NCI-H2107 (cell line): ENCODE measurements around the gene TBX18.

Source experiments
- DNase-seq: peaks from one replicate; lab custom pipeline; 2025; lab: John Stamatoyannopoulos, UW

The TBX18 gene

GRCh38 chr6:84748376-84748775, 16.0 kb downstream of the TBX18 start:
- DNase-seq = no peak

GRCh38 chr6:84743616-84744015, 20.8 kb downstream of the TBX18 start:
- no peak for DNase-seq

- no peak for DNase-seq
These were observed 24.0 kb downstream of the TBX18 start for GRCh38 chr6:84740385-84740784.

- DNase-seq = no peak
These were observed 24.6 kb downstream of the TBX18 start for GRCh38 chr6:84739866-84740208.

- DNase-seq = no peak
These were observed 25.2 kb downstream of the TBX18 start for GRCh38 chr6:84738996-84739865.

- no peak for DNase-seq
These were observed 30.5 kb downstream of the TBX18 start for GRCh38 chr6:84733889-84734288.

GRCh38 chr6:84731901-84732300, 32.5 kb downstream of the TBX18 start:
- DNase-seq = no peak

DNA sequence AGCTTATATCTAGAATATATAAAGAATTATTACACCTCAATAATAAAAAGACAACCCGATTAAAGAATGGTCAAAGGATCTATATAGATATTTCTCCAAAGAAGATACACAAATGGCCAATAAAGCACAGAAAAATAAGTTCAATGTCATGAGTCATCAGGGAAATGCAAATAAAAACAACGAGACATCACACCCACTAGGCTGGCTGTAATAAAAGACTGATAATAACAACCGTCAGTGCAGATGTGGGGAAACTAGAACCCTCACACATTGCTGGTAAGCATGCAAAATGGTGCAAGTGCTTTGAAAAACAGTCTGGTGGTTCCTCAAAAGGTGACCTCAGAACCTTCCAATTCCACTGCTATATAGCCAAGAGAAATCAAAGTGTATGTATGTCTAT, 33.0 kb downstream of the TBX18 start:
- DNase-seq = no peak

- no peak for DNase-seq
These were observed 35.8 kb downstream of the TBX18 start for GRCh38 chr6:84728602-84729001.

GRCh38 chr6:84719152-84719551, 45.2 kb downstream of the TBX18 start:
- no peak for DNase-seq

DNA sequence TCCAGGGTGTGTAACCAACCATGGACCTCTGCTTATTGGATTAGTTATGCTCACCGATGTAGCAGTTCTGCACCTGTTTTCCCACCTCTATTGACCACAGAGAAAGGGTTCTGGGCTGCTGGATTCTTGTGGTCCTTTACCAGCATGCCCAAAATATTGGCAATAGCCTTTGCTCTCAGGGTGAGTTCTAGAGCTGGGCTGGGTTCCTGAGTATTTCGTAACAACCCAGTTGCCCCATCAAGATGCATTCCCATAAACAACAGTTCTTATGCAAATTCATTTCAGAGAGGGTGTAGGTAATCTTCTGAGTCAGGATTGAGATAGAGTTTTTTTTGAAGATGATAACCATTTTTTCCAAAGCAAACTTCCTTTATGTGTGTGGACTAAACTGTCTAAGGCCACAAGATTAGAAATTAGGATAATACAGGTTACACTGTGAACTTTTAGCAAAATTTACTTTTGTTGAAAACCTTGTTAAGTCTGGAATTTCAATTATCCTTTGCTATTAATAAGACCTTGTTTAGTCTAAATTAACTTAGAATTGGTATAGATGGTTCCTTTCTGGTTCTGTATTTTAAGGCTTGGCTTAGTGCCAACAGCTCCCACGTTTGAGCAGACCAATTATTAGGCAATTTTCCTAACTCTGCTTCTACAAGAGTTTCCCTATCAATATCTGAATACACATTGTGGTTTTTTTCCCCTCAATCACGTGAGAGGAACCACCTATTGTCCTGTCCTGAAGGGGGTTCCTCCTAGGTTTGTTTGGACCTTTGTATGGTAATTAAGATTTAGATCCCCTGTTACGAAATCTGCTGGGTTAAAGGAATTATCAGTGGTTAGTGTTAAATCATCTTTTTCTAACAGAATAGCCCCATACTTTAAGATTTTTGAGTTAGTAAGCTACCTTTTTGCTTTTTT, 46.1 kb downstream of the TBX18 start:
- no peak for DNase-seq

DNA sequence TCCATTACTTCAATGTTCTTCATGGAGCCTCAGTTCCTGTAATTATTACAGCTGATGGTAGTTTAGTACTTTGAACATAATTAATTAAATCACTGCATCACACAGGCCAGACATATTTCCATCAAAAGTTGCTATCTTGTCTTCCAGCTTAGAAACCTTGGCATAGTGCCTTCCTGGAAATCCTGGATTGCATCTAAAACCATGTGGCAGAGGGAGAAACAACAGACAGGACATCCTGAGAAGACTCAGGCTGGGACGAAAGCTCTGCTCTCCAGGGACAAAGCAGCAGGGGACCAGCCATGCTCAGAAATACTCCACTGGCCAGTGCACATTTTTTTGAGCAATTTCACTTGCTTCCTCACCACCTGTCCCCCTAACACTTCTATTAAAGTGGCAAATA, 55.3 kb downstream of the TBX18 start:
- no peak for DNase-seq

DNA sequence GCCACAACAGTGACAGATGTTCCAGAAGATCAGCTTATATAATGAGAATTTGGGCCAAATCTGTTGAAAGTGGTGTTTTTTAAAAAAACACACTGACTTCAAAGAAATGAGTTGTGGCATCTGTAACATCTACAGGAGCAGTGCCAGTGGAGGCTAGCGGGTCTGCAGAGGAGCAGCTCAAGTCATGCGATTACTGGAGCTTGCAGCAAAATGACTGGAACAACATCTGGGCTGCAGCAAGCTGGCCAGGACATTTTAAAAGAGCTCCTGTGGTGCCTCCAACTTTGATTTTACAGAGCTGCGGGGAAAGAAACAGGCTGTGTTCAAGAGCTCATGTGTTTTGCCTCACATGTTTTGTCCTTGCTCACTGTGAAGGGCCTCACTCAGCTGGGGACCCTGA, 57.2 kb downstream of the TBX18 start:
- DNase-seq = no peak

DNA sequence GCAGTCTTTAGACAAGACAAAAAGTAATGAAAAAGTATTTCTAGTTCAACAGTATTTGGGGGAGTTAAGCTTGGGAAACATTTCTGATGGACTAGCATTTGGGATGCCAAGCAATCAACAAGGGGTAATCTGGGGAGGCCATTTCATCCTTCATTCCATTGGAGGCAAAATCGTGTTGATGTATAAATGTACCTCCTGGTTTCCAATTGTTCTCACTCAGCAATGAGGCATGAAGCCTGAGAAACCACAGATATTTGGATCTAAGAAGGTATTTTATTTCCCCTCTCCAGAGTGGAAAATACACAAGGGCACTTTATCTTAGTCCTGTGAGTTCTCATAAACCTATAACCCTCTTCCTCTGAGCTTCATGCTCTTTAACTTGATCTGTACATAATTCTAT, 68.2 kb downstream of the TBX18 start:
- DNase-seq = no peak

DNA sequence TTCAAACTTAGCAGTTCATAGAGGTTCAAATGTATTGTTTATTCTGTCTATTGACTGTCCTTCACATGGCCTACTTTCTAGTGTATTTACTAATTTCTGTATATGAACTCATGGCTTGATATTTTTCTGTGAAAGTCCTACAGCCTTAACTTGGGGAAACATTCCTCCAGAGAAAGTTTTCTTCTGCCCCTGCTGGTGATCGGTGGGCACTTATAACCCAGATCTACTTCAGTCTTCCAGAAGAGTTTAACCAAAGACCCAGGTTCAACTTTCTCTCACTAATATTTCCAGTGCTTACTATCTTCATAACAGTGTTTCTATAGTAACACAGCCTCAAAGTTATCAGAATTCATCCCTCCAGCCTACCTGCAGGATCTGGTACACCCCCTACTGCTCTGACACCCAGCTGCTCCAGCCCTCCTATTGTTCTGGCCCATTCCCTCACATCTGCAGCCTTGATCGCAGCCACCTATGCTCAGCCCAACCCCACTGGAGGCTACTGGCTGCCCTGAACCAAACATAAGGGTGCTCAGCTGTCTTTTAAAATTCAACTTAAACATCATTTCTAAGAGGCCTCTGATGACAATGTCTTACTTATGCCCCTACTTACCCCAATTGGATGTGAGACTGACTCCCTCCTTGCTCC, 72.3 kb downstream of the TBX18 start:
- DNase-seq = no peak

- DNase-seq = no peak
These were observed 76.1 kb downstream of the TBX18 start for GRCh38 chr6:84688141-84688873.

GRCh38 chr6:84687431-84687830, 77.0 kb downstream of the TBX18 start:
- no peak for DNase-seq

DNA sequence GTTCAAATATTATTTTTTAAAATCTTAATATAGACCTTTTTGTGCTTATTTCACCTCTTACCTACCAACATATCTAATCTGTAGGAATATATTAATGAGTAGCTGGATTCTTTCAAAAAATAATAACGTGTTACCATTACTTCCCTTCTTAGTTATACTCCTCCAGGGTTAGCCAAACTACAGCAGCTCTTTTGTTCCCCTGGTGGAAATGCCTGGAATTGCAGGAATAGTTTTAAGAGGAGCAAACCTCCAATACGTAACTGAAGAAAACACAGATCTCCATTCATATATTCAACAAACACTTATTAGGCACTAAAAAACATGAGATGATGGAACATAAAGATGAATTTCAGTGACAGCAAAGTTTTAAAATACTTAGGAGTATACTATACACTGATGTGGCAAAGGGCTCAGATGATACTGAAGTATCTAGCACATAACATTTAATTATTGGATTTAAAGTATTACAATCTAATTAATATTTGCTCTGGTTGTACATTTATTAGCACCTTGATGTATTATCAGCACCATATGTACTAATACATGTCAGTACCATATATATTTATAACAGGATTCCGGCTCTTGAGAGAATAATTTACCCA, 78.3 kb downstream of the TBX18 start:
- no peak for DNase-seq

- DNase-seq = no peak
These were observed 82.6 kb downstream of the TBX18 start for GRCh38 chr6:84681693-84682326.

GRCh38 chr6:84675651-84676050, 88.7 kb downstream of the TBX18 start:
- DNase-seq = no peak

GRCh38 chr6:84674395-84674794, 90.0 kb downstream of the TBX18 start:
- DNase-seq = no peak
